D721Med (cell line): ENCODE results near the gene RTP1.
"Not testable (repeated sequence)": the region's sequence is repeated elsewhere in the genome, so short reads cannot be mapped to it uniquely, and the experiment has no call there.

ENCODE experiments used
- DNase-seq: peaks from one replicate; pipeline ENCODE4 v3.0.0; 2011; ENCODE audit warnings: low spot score; ENCODE audit not compliant: insufficient read length
- FAIRE-seq: peaks from 2 replicates; lab custom pipeline; 2011; peaks lifted over from hg19 to GRCh38; lab: Jason Lieb, UNC
- CTCF ChIP-seq: IDR thresholded peaks from 2 replicates; pipeline ENCODE4 v1.5.1; 2012; ENCODE audit warnings: mild to moderate bottlenecking, control low read depth; ENCODE audit not compliant: insufficient read depth; ENCODE audit errors: missing control alignments

The RTP1 gene

GRCh38 chr3:187223799-187224198, 26.5 kb downstream of the RTP1 start:
- FAIRE-seq (no peak), DNase-seq (no peak)
- TF ChIP-seq CTCF = no peak

GRCh38 chr3:187227658-187228258, 30.5 kb downstream of the RTP1 start:
- TF ChIP-seq CTCF = no peak
- FAIRE-seq = no peak

GRCh38 chr3:187228740-187229139, 31.5 kb downstream of the RTP1 start:
- TF ChIP-seq CTCF = no peak
- DNase-seq (no peak), FAIRE-seq (no peak)

More at GRCh38 chr3:187227658-187228258, 30.5 kb downstream of the RTP1 start:
- no peak for DNase-seq

- FAIRE-seq (no peak), DNase-seq (no peak)
- TF ChIP-seq CTCF = no peak
Observed at GRCh38 chr3:187230011-187230410, 32.7 kb downstream of the RTP1 start.

GRCh38 chr3:187236962-187237361, 39.7 kb downstream of the RTP1 start:
- no peak for FAIRE-seq
- DNase-seq = no peak
- TF ChIP-seq CTCF = no peak

- DNase-seq = no peak
- FAIRE-seq = no peak
- no peak for TF ChIP-seq CTCF
Observed at GRCh38 chr3:187237741-187238140, 40.5 kb downstream of the RTP1 start.

GRCh38 chr3:187238239-187238638, 41.0 kb downstream of the RTP1 start:
- DNase-seq = no peak
- FAIRE-seq = no peak
- TF ChIP-seq CTCF = no peak

- not testable (repeated sequence) for FAIRE-seq, DNase-seq
Observed at GRCh38 chr3:187238835-187239234, 41.5 kb downstream of the RTP1 start.
